Neuron (in vitro differentiated cells): Measurements from ENCODE around the gene EIF1.

Source experiments
- H2AFZ ChIP-seq: one replicate; pipeline ENCODE4 v1.6.1; 2013; ENCODE audit warnings: low read depth, mild to moderate bottlenecking, inconsistent platforms, low read length, moderate library complexity
- H3K27me3 ChIP-seq: one replicate; pipeline ENCODE4 v1.6.1; 2013; ENCODE audit warnings: low read length; ENCODE audit not compliant: insufficient read depth
- H3K36me3 ChIP-seq: one replicate; pipeline ENCODE4 v1.6.1; 2013; ENCODE audit warnings: low read length; ENCODE audit not compliant: insufficient read depth
- H3K4me1 ChIP-seq: one replicate; pipeline ENCODE4 v1.6.1; 2013; ENCODE audit warnings: low read length; ENCODE audit not compliant: insufficient read depth
- H3K4me3 ChIP-seq: 2 replicates; pipeline ENCODE4 v1.5.1; 2013; ENCODE audit warnings: mild to moderate bottlenecking, low read length, moderate library complexity
- H3K9me3 ChIP-seq: one replicate; pipeline ENCODE4 v1.6.1; 2013; ENCODE audit warnings: low read length

The EIF1 gene

GRCh38 chr17:41734139-41734948 is 45.7 kb downstream of the EIF1 start, which contains the start of gene HAP1:
Gene HAP1, minus strand, starts transcription at chr17:41734643. Its CDS starts 9 bp downstream, at chr17:41734634.
- Histone ChIP-seq H3K9me3 (no peaks in the 10 kb centered on the region), H3K4me3 (peak within 1 kb of the TSS; percentile 49), H3K36me3 (no peaks in the 10 kb centered on the region), H2AFZ (peak within 1 kb of the TSS; percentile 24), H3K27me3 (peaks cover 28% of the 10 kb centered on the region), H3K4me1 (peaks cover 3% of the 10 kb centered on the region)

GRCh38 chr17:41734949-41735313 is 46.2 kb downstream of the EIF1 start:
- peaks cover 28% of the 10 kb centered on the region for H3K27me3 ChIP-seq
- no peaks in the 10 kb centered on the region for H3K9me3 ChIP-seq
- H3K36me3 ChIP-seq: no peaks in the 10 kb centered on the region
- peak overlapping the region; percentile 49 for H3K4me3 ChIP-seq
- peaks cover 3% of the 10 kb centered on the region for H3K4me1 ChIP-seq
- peak overlapping the region; percentile 24 for H2AFZ ChIP-seq

GRCh38 chr17:41735744-41736143 is 47.1 kb downstream of the EIF1 start:
- Histone ChIP-seq H3K4me1 (peaks cover 3% of the 10 kb centered on the region), H2AFZ (no peak overlapping the region), H3K9me3 (no peaks in the 10 kb centered on the region), H3K36me3 (no peaks in the 10 kb centered on the region), H3K4me3 (no peak overlapping the region), H3K27me3 (peaks cover 28% of the 10 kb centered on the region)

- Histone ChIP-seq H3K36me3 (no peaks in the 10 kb centered on the region), H2AFZ (no peak overlapping the region), H3K4me1 (peaks cover 3% of the 10 kb centered on the region), H3K27me3 (peaks cover 22% of the 10 kb centered on the region), H3K4me3 (no peak overlapping the region), H3K9me3 (no peaks in the 10 kb centered on the region)
These were observed 48.4 kb downstream of the EIF1 start for GRCh38 chr17:41736983-41737679.

GRCh38 chr17:41737680-41738023 is 49.0 kb downstream of the EIF1 start:
- Histone ChIP-seq H3K36me3 (no peaks in the 10 kb centered on the region), H3K9me3 (no peaks in the 10 kb centered on the region), H3K27me3 (peaks cover 20% of the 10 kb centered on the region), H2AFZ (no peak overlapping the region), H3K4me3 (no peak overlapping the region), H3K4me1 (peaks cover 3% of the 10 kb centered on the region)

- Histone ChIP-seq H3K4me1 (peaks cover 3% of the 10 kb centered on the region), H3K27me3 (peaks cover 19% of the 10 kb centered on the region), H3K4me3 (no peak overlapping the region), H2AFZ (peak overlapping the region; percentile 88), H3K36me3 (no peaks in the 10 kb centered on the region), H3K9me3 (no peaks in the 10 kb centered on the region)
These were observed 49.6 kb downstream of the EIF1 start for GRCh38 chr17:41738077-41738800.

GRCh38 chr17:41738801-41739112 is 50.1 kb downstream of the EIF1 start:
- peak overlapping the region; percentile 88 for H2AFZ ChIP-seq
- peaks cover 15% of the 10 kb centered on the region for H3K27me3 ChIP-seq
- H3K4me1 ChIP-seq: peaks cover 3% of the 10 kb centered on the region
- no peak overlapping the region for H3K4me3 ChIP-seq
- H3K9me3 ChIP-seq: no peaks in the 10 kb centered on the region
- no peaks in the 10 kb centered on the region for H3K36me3 ChIP-seq

GRCh38 chr17:41739661-41740352 is 51.1 kb downstream of the EIF1 start:
- Histone ChIP-seq H3K4me3 (no peak overlapping the region), H3K36me3 (no peaks in the 10 kb centered on the region), H3K27me3 (peaks cover 14% of the 10 kb centered on the region), H3K4me1 (peaks cover 3% of the 10 kb centered on the region), H3K9me3 (no peaks in the 10 kb centered on the region), H2AFZ (no peak overlapping the region)

GRCh38 chr17:41740506-41740905 is 51.8 kb downstream of the EIF1 start:
- Histone ChIP-seq H2AFZ (no peak overlapping the region), H3K27me3 (peaks cover 9% of the 10 kb centered on the region), H3K4me1 (peaks cover 3% of the 10 kb centered on the region), H3K9me3 (no peaks in the 10 kb centered on the region), H3K36me3 (no peaks in the 10 kb centered on the region), H3K4me3 (no peak overlapping the region)

GRCh38 chr17:41741709-41742108 is 53.0 kb downstream of the EIF1 start:
- no peak overlapping the region for H3K4me3 ChIP-seq
- H3K4me1 ChIP-seq: peaks cover 3% of the 10 kb centered on the region
- H3K36me3 ChIP-seq: no peaks in the 10 kb centered on the region
- no peaks in the 10 kb centered on the region for H3K9me3 ChIP-seq
- H2AFZ ChIP-seq: no peak overlapping the region
- H3K27me3 ChIP-seq: peaks cover 6% of the 10 kb centered on the region
